GM12878 (cell line): Measurements from ENCODE around the gene BRWD1. TPM values are rescaled to one million over a fixed set of nuclear protein-coding genes. Genes with fewer than 3 reads are reported as not detected.

Source experiments
- ASH2L ChIP-seq: fragments of 300-600, 200-600 bp; sonication (generic); IDR thresholded peaks from 2 replicates; pipeline ENCODE4 v1.6.1; 2017; ENCODE audit warnings: low read depth, mild to moderate bottlenecking, borderline replicate concordance
- CBX3 ChIP-seq: fragments of 200-600 bp; sonication (generic); IDR thresholded peaks from 2 replicates; pipeline ENCODE4 v1.6.1; 2016; ENCODE audit warnings: low read depth, borderline replicate concordance
- CEBPB ChIP-seq, 2 experiments: fragments of 150-350 bp in 1 of 2; IDR thresholded peaks; 2 replicates each; pipeline ENCODE4 v1.6.1; 2012 to 2014; ENCODE audit warnings: low read depth in 2 of 2, low read length in 2 of 2, borderline replicate concordance in 1 of 2, inconsistent platforms in 1 of 2
- E4F1 ChIP-seq: fragments of 450-650 bp; IDR thresholded peaks from 2 replicates; pipeline ENCODE4 v1.6.1; 2018; ENCODE audit warnings: borderline replicate concordance, mild to moderate bottlenecking; ENCODE audit not compliant: partially characterized antibody
- FOXK2 ChIP-seq: fragments of 450-650 bp; IDR thresholded peaks from 2 replicates; pipeline ENCODE4 v1.6.1; 2017; ENCODE audit warnings: mild to moderate bottlenecking, moderate library complexity
- FOXM1 ChIP-seq: IDR thresholded peaks from 2 replicates; pipeline ENCODE4 v1.6.1; 2012; ENCODE audit warnings: low read depth, mild to moderate bottlenecking, inconsistent platforms, low read length, moderate library complexity
- GABPA ChIP-seq: IDR thresholded peaks from 2 replicates; pipeline ENCODE4 v1.6.1; 2014; ENCODE audit warnings: antibody characterized with exemption, low read depth, mild to moderate bottlenecking, inconsistent platforms
- HDGF ChIP-seq: fragments of 450-650 bp; IDR thresholded peaks from 2 replicates; pipeline ENCODE4 v1.6.1; 2016; ENCODE audit warnings: antibody characterized with exemption
- IKZF2 ChIP-seq, 2 experiments: fragments of 450-650 bp; IDR thresholded peaks; 2 replicates each; pipeline ENCODE4 v1.6.1; 2017; ENCODE audit warnings: mild to moderate bottlenecking in 2 of 2, moderate library complexity in 2 of 2
- NRF1 ChIP-seq: conservative IDR thresholded peaks from 2 replicates; pipeline ENCODE4 v1.6.1; 2011; ENCODE audit warnings: mild to moderate bottlenecking, low read depth, low read length, improper control_type of control experiment
- RELB ChIP-seq: fragments of 450-650 bp; IDR thresholded peaks from 2 replicates; pipeline ENCODE4 v1.6.1; 2017; ENCODE audit warnings: low read depth, mild to moderate bottlenecking, moderate library complexity
- SREBF2 ChIP-seq: IDR thresholded peaks from 2 replicates; pipeline ENCODE4 v1.6.1; 2012; ENCODE audit warnings: mild to moderate bottlenecking, low read length
- SUZ12 ChIP-seq: fragments of 200-600 bp; sonication (generic); IDR thresholded peaks from one replicate; pipeline ENCODE4 v1.6.1; 2018; ENCODE audit warnings: antibody characterized with exemption, mild to moderate bottlenecking; ENCODE audit not compliant: unreplicated experiment
- TAF1 ChIP-seq: IDR thresholded peaks from 2 replicates; pipeline ENCODE4 v1.6.1; 2011; ENCODE audit warnings: mild to moderate bottlenecking, low read depth, low read length, borderline replicate concordance
- TARDBP ChIP-seq: IDR thresholded peaks from 2 replicates; pipeline ENCODE4 v1.6.1; 2016; ENCODE audit warnings: borderline replicate concordance
- YY1 ChIP-seq: IDR thresholded peaks from 2 replicates; pipeline ENCODE4 v1.6.1; 2011; ENCODE audit warnings: low read depth, mild to moderate bottlenecking, low read length
- ZBTB4 ChIP-seq: fragments of 450-650 bp; formaldehyde crosslinking; IDR thresholded peaks from 2 replicates; pipeline ENCODE4 v1.4.0; 2022; ENCODE audit warnings: mild to moderate bottlenecking, moderate library complexity
- ZNF24 ChIP-seq: fragments of 450-650 bp; IDR thresholded peaks from 2 replicates; pipeline ENCODE4 v1.6.1; 2017; ENCODE audit warnings: antibody characterized with exemption, mild to moderate bottlenecking
- polyA plus RNA-seq, 11 experiments: library from polyadenylated mRNA; depleted of rRNA in 4 of 11; unstranded in 6 of 11; stranded (reverse) in 5 of 11; fragments of >200 nt; fragmentation: Nextera tagmentation in 4 of 11; fragmentation: Illumina TruSeq in 1 of 11; extraction: Ambion mirVana in 4 of 11; extraction: Trizol in 1 of 11; gene quantifications; 1 replicate in 1 of 11; 2 replicates in 10 of 11; pipeline versions ENCODE4 v1.2.1 to v1.2.3, GENCODE V29; 2011 to 2016; ENCODE audit warnings: inconsistent platforms in 2 of 11, missing spikeins in 2 of 11, low read depth in 1 of 11
- total RNA-seq, 4 experiments: library from RNA; depleted of rRNA in 3 of 4; stranded (reverse); fragments of >200 nt in 3 of 4; fragmentation: Illumina TruSeq in 1 of 4; extraction: Trizol in 1 of 4; gene quantifications; 2 replicates each; pipeline versions ENCODE4 v1.2.1 to v1.2.3, GENCODE V29; 2013 to 2021
- TF ChIP-seq, protein P1 (sequence below): fragments of 450-650 bp; formaldehyde crosslinking; IDR thresholded peaks from 2 replicates; pipeline ENCODE4 v1.5.0; 2022; ENCODE audit warnings: mild to moderate bottlenecking, missing genetic modification characterization

Gene BRWD1
- total and polyA plus RNA-seq, 10 of the 15 experiments (the other 5 are each of a cell fraction or from before 2014, with no cell fraction given): 3.1 to 19.0 (median 13.5) TPM

- no peak for TF ChIP-seq FOXM1
- TF ChIP-seq NRF1: peak; percentile 76
- TF ChIP-seq E4F1: no peak
- TF ChIP-seq SREBF2: no peak
- TF ChIP-seq SUZ12: no peak
- TF ChIP-seq, protein P1, sequence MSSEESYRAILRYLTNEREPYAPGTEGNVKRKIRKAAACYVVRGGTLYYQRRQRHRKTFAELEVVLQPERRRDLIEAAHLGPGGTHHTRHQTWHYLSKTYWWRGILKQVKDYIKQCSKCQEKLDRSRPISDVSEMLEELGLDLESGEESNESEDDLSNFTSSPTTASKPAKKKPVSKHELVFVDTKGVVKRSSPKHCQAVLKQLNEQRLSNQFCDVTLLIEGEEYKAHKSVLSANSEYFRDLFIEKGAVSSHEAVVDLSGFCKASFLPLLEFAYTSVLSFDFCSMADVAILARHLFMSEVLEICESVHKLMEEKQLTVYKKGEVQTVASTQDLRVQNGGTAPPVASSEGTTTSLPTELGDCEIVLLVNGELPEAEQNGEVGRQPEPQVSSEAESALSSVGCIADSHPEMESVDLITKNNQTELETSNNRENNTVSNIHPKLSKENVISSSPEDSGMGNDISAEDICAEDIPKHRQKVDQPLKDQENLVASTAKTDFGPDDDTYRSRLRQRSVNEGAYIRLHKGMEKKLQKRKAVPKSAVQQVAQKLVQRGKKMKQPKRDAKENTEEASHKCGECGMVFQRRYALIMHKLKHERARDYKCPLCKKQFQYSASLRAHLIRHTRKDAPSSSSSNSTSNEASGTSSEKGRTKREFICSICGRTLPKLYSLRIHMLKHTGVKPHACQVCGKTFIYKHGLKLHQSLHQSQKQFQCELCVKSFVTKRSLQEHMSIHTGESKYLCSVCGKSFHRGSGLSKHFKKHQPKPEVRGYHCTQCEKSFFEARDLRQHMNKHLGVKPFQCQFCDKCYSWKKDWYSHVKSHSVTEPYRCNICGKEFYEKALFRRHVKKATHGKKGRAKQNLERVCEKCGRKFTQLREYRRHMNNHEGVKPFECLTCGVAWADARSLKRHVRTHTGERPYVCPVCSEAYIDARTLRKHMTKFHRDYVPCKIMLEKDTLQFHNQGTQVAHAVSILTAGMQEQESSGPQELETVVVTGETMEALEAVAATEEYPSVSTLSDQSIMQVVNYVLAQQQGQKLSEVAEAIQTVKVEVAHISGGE (CRISPR knock-in tag): no peak
- no peak for TF ChIP-seq TARDBP
- TF ChIP-seq CEBPB (IDR thresholded peaks at IDR 0.05; ENCODE audit: borderline replicate concordance in 1 of 2, low read depth in 2 of 2, low read length in 2 of 2): no peak
- no peak for TF ChIP-seq TAF1
- no peak for TF ChIP-seq ASH2L
- TF ChIP-seq ZBTB4 (CRISPR knock-in tag): no peak
- peak; percentile 73; the same call in 1 of the 2 replicates for TF ChIP-seq YY1
- TF ChIP-seq GABPA: peak; percentile 75
- TF ChIP-seq RELB: peak; percentile 53; the same call in 1 of the 2 replicates
- peak; percentile 55; the same call in 1 of the 2 replicates for TF ChIP-seq HDGF
- no peak for TF ChIP-seq ZNF24
- no peak for TF ChIP-seq FOXK2
- TF ChIP-seq CBX3: no peak
- no peak for TF ChIP-seq IKZF2 (IDR thresholded peaks at IDR 0.05)
Measured at GRCh38 chr21:39349211-39350093, 36.0 kb upstream of the BRWD1 start (continued).
